Measurements from ENCODE around the gene PRPF19.

- no peak for TF ChIP-seq CTCF (IDR thresholded peaks at IDR 0.05; ENCODE audit: insufficient read depth, low read length, poor library complexity, severe bottlenecking)
- no peak for TF ChIP-seq EZH2phosphoT487 (conservative IDR thresholded peaks at IDR 0.05; ENCODE audit: low read length)
Measured at GRCh38 chr11:60918939-60919265, 12.5 kb upstream of the PRPF19 start.

All from SU-DHL-6 (cell line).